ENCODE measurements around the gene AHCYL2.
"Not testable (repeated sequence)": the region's sequence is repeated elsewhere in the genome, so short reads cannot be mapped to it uniquely, and the experiment has no call there.

Gene AHCYL2

GRCh38 chr7:129299889-129300288 is 75.1 kb downstream of the AHCYL2 start:
- no peak for TF ChIP-seq CTCF (IDR thresholded peaks at IDR 0.05; ENCODE audit: insufficient read depth, low read length)
- TF ChIP-seq GABPA (IDR thresholded peaks at IDR 0.05; ENCODE audit: low read depth): no peak
- no peak for TF ChIP-seq POLR2AphosphoS5 (IDR thresholded peaks at IDR 0.05; ENCODE audit: low read depth)
- no peak for TF ChIP-seq SPI1 (IDR thresholded peaks at IDR 0.05; ENCODE audit: borderline replicate concordance, low read depth)
- TF ChIP-seq REST (IDR thresholded peaks at IDR 0.05; ENCODE audit: insufficient replicate concordance, low read depth): no peak
- no peak for DNase-seq (ENCODE audit: low read depth in 1 of 2, low spot score in 1 of 2)
- no peak overlapping the region for H3K27ac ChIP-seq (replicated peaks)
- H3K4me3 ChIP-seq (replicated peaks; ENCODE audit: insufficient read depth, low read length): no peak overlapping the region
- H3K27me3 ChIP-seq (ENCODE audit: insufficient read depth, poor library complexity, severe bottlenecking): no peaks in the 10 kb centered on the region

- H3K27me3 ChIP-seq (ENCODE audit: insufficient read depth, poor library complexity, severe bottlenecking); H3K4me3 ChIP-seq (replicated peaks; ENCODE audit: insufficient read depth, low read length); DNase-seq (ENCODE audit: low read depth in 1 of 2, low spot score in 1 of 2); H3K27ac ChIP-seq (replicated peaks): not testable (repeated sequence)
Measured at GRCh38 chr7:129300299-129300698, 75.5 kb downstream of the AHCYL2 start.

GRCh38 chr7:129307592-129307991 is 82.8 kb downstream of the AHCYL2 start:
- TF ChIP-seq POLR2AphosphoS5 (IDR thresholded peaks at IDR 0.05; ENCODE audit: low read depth): no peak
- TF ChIP-seq SPI1 (IDR thresholded peaks at IDR 0.05; ENCODE audit: borderline replicate concordance, low read depth): no peak
- TF ChIP-seq CTCF (IDR thresholded peaks at IDR 0.05; ENCODE audit: insufficient read depth, low read length): no peak
- TF ChIP-seq GABPA (IDR thresholded peaks at IDR 0.05; ENCODE audit: low read depth): no peak
- TF ChIP-seq REST (IDR thresholded peaks at IDR 0.05; ENCODE audit: insufficient replicate concordance, low read depth): no peak
- no peak overlapping the region for H3K4me3 ChIP-seq (replicated peaks; ENCODE audit: insufficient read depth, low read length)
- no peaks in the 10 kb centered on the region for H3K27me3 ChIP-seq (ENCODE audit: insufficient read depth, poor library complexity, severe bottlenecking)
- no peak for DNase-seq (ENCODE audit: low read depth in 1 of 2, low spot score in 1 of 2)
- H3K27ac ChIP-seq (replicated peaks): no peak overlapping the region

- no peaks in the 10 kb centered on the region for H3K27me3 ChIP-seq (ENCODE audit: insufficient read depth, poor library complexity, severe bottlenecking)
- H3K4me3 ChIP-seq (replicated peaks; ENCODE audit: insufficient read depth, low read length): no peak overlapping the region
- DNase-seq (ENCODE audit: low read depth in 1 of 2, low spot score in 1 of 2): no peak
- no peak overlapping the region for H3K27ac ChIP-seq (replicated peaks)
- TF ChIP-seq CTCF (IDR thresholded peaks at IDR 0.05; ENCODE audit: insufficient read depth, low read length) (no peak), POLR2AphosphoS5 (IDR thresholded peaks at IDR 0.05; ENCODE audit: low read depth) (no peak), SPI1 (IDR thresholded peaks at IDR 0.05; ENCODE audit: borderline replicate concordance, low read depth) (no peak), REST (IDR thresholded peaks at IDR 0.05; ENCODE audit: insufficient replicate concordance, low read depth) (no peak), GABPA (IDR thresholded peaks at IDR 0.05; ENCODE audit: low read depth) (no peak)
Measured at GRCh38 chr7:129308047-129308446, 83.2 kb downstream of the AHCYL2 start.
